Right hindlimb (tissue), 1 donor: ENCODE data around the gene CERS3.
A peak's percentile ranks its signal among the peaks of the same experiment; 100 is the strongest.

Source experiments
- DNase-seq: peaks from one replicate; pipeline ENCODE4 v3.0.0-alpha.2; 2018

CERS3 gene

GRCh38 chr15:100526027-100526481 is 2.7 kb downstream of the CERS3 start:
- peak; percentile 91 for DNase-seq

GRCh38 chr15:100525436-100525835 is 3.3 kb downstream of the CERS3 start:
- DNase-seq: no peak

- DNase-seq: no peak
Observed at GRCh38 chr15:100524326-100524725, 4.4 kb downstream of the CERS3 start.

GRCh38 chr15:100521907-100522306 is 6.8 kb downstream of the CERS3 start:
- DNase-seq: no peak

GRCh38 chr15:100520132-100520921 is 8.4 kb downstream of the CERS3 start:
- DNase-seq: no peak

GRCh38 chr15:100517846-100518245 is 10.9 kb downstream of the CERS3 start:
- DNase-seq: no peak

- peak; percentile 35 for DNase-seq
Observed at GRCh38 chr15:100516643-100517512, 11.9 kb downstream of the CERS3 start.

GRCh38 chr15:100515758-100516157 is 13.0 kb downstream of the CERS3 start:
- DNase-seq: no peak

- DNase-seq: no peak
Observed at GRCh38 chr15:100508641-100509300, 20.0 kb downstream of the CERS3 start.

GRCh38 chr15:100502651-100503050 is 26.1 kb downstream of the CERS3 start:
- DNase-seq: no peak

GRCh38 chr15:100501117-100501516 is 27.6 kb downstream of the CERS3 start:
- no peak for DNase-seq

- peak; percentile 54 for DNase-seq
Observed at GRCh38 chr15:100500226-100500990, 28.3 kb downstream of the CERS3 start.

GRCh38 chr15:100495861-100496260 is 32.9 kb downstream of the CERS3 start:
- no peak for DNase-seq

- no peak for DNase-seq
Observed at GRCh38 chr15:100493213-100493612, 35.5 kb downstream of the CERS3 start.

GRCh38 chr15:100484443-100484842 is 44.3 kb downstream of the CERS3 start:
- DNase-seq: peak; percentile 48

- DNase-seq: no peak
Observed at GRCh38 chr15:100483370-100483769, 45.4 kb downstream of the CERS3 start.

- DNase-seq: no peak
Observed at GRCh38 chr15:100476805-100477204, 51.9 kb downstream of the CERS3 start.

GRCh38 chr15:100472736-100473135 is 56.0 kb downstream of the CERS3 start:
- DNase-seq: no peak

- no peak for DNase-seq
Observed at GRCh38 chr15:100471933-100472332, 56.8 kb downstream of the CERS3 start.

- peak; percentile 71 for DNase-seq
Observed at GRCh38 chr15:100468285-100468684, 60.5 kb downstream of the CERS3 start.

- DNase-seq: no peak
Observed at GRCh38 chr15:100466073-100466472, 62.7 kb downstream of the CERS3 start.

GRCh38 chr15:100464888-100465287 is 63.9 kb downstream of the CERS3 start:
- no peak for DNase-seq

- no peak for DNase-seq
Observed at GRCh38 chr15:100464256-100464655, 64.5 kb downstream of the CERS3 start.
